ENCODE measurements around the gene SMIM29.

Gene SMIM29

DNA sequence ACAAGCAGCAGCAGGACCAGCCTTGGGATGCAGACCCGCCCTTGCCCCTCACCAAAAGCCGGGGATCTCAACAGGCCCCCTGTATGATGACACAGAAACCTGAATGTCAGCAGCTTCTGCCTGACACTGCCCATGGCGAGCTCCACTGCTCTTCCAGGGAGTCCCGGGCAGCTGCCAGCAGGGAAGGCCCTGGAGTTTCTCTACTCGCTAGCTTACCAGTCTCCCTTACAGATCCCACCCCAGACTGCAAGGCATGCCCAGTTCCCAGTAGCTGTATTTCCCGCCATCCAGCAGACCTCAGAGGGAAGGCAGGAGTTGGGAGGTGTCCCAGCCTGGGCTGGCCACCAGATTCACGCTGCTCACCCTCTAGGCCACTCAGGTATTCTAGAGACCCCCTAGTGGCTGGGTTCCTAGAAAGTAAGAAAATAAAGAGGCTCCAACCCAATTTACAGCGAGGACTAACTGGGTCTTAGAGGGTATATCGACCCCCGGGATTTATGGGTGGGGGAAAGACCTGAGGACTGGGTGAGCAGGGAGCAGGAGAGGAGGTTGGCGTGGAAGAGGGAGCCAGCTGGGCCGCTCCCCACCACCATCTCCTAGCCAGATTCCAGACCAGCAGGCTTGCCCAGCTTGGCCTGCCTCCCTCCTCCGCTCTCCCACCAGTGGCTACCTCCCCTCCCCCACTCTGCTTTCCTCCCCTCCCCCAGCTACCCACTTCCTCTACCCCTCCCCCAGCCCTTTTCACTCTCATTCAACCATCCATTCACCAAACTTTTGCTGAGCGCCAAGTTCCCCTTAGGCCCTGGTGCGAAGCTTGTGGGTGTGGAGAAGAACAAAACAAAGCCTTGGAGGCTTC, 21.8 kb downstream of the SMIM29 start:
- peak; percentile 75 for DNase-seq (ENCODE audit: low read depth, low spot score)

DNA sequence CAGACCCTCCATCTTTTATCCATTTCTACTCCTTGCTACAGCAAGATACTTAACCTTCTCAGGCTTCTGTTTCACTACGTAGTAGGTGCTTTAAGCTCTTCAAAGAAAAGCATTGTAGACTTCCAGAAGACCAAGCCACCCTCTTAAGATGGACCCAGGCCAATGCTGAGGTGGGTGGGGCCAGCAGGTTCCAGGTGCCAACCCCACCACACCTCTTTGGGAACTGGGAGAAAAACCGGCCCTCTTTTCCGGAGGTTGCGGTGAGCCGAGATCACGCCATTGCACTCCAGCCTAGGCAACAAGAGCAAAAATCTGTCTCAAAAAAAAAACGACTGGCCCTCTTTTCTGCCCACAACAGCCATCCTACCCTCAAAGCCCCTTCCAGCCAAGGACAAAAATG, 22.7 kb downstream of the SMIM29 start:
- DNase-seq (ENCODE audit: low read depth, low spot score): no peak

DNA sequence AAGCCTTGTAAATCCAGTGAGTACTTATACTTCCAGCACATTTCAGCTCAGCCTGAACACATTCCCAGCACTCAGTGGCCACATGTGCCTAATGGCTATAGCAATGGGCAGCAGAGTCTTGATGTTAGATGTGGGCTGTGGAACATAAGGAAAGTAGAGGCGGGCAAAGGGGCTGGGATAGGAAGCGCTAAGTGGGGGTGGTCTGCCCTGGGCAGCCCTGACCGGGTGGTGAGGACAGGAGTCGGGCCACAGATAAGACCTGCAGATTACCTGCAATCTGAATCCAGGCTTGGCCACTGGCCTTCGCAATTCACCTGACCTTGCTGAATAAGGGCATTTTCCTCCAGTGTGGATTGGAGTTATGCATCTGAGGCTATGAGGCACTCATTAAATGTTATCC, 23.3 kb downstream of the SMIM29 start:
- DNase-seq (ENCODE audit: low read depth, low spot score): peak; percentile 6

DNA sequence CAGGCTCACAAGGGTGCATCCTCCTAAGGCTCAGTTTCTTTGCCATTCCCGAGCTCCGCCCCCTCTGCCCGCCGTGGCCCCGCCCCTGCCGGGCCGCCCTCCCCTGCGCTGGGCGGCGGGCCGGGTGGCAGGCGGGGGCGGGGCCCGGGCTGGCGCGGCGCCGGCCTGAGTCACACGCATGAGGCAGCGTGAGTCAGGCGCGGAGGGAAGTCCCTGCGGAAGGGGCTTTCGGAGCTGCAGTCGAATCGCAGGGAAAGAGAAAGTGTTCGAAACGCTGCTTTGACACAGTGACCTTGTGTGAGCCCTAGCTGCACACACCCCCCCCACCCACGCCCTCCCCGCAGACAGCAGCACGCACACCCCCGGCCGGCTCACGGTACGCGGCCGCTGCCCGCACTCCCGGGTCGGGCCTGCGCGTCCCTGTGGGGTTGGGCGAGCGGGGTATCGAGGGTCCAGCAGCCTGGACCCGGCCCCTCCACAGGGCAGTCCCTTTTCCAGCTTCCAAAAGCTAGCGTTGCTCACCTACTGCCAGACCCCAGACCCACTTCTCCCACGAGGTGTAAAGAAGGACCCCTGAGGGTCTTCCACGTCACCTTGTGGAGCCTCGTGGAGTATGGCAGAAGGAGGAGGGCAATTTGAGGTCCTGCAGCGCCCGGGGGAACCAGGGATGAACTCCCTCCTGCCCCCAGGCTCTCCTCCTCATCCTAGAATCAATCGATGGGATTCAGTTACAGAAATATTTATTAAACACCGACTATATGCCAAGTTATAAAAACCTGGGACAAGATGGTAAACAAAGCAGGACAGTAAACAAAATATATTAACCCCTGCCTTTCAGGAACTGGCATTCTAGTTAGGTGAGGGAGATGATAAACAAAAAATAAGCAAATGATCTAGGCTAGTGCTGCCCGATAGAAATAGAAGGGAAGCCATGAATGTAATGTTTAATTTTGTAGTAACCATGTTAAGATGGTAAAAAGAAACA, 24.6 kb downstream of the SMIM29 start:
- peak; percentile 84 for DNase-seq (ENCODE audit: low read depth, low spot score)

- peak; percentile 81 for DNase-seq (ENCODE audit: low read depth, low spot score)
Observed at GRCh38 chr6:34223381-34223955, 25.3 kb downstream of the SMIM29 start.

DNA sequence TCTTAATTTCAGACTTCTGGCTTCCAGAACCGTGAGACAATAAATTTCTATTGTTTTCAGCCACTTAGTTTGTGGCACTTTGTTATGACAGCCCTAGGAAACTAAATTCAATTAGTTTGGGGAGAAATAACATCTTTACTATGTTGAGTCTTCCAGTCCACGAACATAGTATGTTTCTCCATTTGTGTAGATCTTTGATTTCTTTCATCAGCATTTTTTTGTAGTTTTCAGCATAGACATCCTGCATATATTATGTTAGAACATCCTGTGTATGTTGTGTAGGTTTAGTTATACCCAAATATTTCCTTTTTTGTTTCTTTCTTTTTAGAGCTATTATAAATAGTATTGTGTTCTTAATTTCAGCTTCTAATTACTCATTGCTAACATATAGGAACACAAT, 30.1 kb downstream of the SMIM29 start:
- DNase-seq (ENCODE audit: low read depth, low spot score): no peak

GRCh38 chr6:34213772-34214171, 35.0 kb downstream of the SMIM29 start:
- no peak for DNase-seq (ENCODE audit: low read depth, low spot score)

- DNase-seq (ENCODE audit: low read depth, low spot score): no peak
Observed at GRCh38 chr6:34207695-34208443, 40.9 kb downstream of the SMIM29 start.

DNA sequence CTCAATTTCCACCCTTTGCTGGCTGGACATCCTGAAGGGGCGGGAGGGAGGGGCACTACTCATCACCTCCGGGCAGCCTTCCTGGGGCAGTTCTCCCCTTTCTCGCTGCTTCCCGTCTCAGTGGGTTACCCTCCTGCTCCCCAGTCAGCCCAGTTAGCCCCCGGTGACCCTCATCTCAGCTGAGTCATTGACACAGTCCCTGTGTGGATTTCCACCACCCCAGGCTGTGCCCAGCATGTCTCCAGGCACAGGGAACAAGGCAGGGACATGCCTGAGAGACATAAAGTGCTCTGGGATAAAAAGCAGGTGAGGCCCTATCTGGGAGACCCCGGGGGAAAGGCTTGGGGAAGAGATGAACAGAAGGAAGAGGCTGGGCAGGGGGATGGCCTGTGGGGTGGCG, 42.1 kb downstream of the SMIM29 start:
- no peak for DNase-seq (ENCODE audit: low read depth, low spot score)

DNA sequence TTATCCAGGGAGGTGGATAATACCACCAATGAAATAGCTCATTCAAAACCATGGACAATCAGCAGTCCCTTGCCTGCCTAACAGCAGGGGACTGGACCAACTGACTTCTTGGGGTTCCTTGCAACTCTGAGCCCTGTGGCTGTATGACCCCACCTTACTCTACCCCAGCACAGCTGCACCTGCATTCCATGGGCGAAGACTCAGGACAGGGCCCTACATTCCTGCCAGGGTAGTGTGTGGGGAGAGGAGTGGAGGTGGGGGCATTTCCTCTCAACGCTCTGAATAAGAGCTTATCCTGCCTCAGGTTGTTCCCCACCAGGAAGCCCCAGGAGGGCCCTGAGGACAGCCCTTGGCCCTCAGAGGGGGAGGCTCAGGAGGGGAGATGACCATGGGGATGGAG, 42.9 kb downstream of the SMIM29 start:
- no peak for DNase-seq (ENCODE audit: low read depth, low spot score)

DNA sequence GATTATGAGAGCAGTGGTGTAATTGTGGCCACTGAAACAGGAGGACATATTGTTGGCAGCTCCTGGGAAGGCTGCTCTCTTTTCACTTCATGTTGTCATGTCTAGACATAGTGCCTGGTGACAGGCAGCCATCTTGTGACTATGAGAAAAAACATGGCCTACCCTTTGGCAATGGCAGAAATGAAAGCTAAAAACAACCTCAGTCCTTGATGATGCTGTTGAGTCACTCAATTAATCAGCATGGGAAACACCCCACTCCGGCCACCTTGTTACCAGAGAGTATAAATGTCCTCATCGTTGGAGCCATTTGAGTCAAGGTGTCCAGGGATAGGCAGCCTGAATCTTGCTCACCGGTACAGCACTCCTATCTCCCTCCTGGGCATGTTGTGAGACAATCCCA, 43.3 kb downstream of the SMIM29 start:
- no peak for DNase-seq (ENCODE audit: low read depth, low spot score)

- no peak for DNase-seq (ENCODE audit: low read depth, low spot score)
Observed at GRCh38 chr6:34204693-34205092, 44.1 kb downstream of the SMIM29 start.

GRCh38 chr6:34202329-34203201, 46.2 kb downstream of the SMIM29 start:
- DNase-seq (ENCODE audit: low read depth, low spot score): no peak

DNA sequence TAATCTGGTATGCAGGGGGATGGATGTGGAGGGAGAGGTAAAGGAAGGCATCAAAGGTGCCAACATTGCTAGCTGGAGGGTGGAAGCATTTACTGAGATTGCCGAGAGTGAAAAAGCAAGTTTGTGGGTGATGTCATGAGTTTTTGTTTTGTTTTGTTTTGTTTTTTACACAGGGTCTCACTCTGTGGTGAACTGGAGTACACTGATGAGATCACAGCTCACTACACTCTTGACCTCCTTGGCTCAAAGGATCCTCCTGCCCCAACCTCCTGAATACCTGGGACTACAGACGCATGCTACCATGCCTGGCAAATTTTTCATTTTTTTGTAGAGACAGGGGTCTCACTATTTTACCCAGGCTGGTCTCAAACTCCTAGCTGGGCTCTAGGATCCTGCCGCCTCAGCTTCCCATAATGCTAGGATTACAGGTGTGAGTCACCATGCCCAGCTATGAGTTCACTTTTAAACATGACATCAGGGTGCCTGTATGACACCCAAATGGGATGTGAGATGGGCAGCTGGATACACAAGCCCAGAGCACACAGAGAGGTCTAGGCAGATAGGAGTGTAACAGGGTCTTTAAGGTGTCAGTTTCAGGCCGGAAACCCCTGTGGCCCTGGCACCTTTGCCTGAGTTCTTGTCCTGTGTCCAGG, 47.2 kb downstream of the SMIM29 start:
- no peak for DNase-seq (ENCODE audit: low read depth, low spot score)

DNA sequence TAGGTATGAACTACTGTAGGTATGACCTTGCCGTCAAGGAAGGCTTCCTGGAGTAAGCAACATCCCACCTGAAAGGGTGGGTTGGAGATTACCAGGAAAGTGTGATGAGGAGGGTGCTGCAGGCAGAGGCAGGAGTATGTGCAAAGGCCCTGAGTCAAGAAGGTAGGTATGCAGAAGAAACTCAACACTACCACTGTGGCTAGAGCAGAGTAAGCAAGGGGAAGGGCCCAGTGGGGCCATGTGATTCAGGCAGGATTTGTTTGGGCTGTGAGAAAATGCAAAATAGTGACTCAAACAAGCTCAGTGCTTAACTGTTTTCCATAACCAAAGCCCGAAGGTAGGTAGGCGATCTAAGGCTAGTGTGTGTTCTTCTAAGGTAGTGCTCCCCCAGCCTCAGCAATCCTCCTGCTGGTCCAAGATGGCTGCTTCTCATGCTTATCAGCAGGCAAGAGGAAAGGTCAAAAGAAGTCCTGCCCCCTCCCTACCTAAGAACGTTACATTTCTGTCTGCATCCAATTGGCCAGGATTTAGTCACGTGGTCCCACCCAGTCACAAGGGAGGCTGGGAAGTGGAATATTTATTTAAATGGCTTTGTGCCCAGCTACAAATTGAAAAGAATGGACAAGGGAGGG, 48.4 kb downstream of the SMIM29 start:
- peak; percentile 36 for DNase-seq (ENCODE audit: low read depth, low spot score)

- no peak for DNase-seq (ENCODE audit: low read depth, low spot score)
Observed at GRCh38 chr6:34196833-34197195, 52.0 kb downstream of the SMIM29 start.
